ENCODE data around the gene ASTN2.

DNA sequence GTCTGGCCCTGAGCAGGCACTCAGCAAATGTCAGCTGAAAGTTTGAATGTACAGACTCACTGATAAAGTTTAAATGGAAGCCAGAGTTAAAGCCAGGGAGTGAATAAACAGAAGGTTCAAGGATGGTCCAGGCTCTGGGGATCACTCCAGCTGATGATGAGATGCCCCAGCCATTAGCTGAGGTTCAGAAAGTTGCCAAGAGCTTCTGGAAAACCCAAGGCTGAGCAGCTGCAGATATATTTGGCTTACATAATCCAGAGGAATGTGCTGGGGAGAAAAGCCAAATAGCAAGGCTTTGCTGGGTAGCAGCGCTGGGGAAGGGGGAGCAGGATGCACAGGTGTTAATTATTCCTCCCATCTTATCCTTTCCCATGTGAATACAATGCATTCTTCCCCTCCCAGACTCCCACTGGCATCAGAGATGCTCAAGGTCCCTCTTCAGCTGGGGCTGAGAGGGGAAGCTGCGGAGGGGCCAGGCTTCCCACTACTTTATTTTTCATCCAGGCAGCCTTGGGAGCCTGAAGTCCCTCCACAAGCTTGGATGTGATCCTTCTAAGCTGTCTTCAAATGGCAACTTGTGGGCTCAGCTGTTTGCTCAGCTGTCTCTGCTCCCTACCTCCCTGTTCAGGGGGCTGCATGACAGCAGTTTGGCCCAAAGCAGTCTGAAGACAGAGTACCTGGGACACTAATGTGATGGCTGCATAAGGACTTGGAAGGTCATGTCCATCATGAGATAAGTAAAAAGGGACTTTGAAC lies 386.6 kb downstream of the ASTN2 start:
- TF ChIP-seq, protein P1, sequence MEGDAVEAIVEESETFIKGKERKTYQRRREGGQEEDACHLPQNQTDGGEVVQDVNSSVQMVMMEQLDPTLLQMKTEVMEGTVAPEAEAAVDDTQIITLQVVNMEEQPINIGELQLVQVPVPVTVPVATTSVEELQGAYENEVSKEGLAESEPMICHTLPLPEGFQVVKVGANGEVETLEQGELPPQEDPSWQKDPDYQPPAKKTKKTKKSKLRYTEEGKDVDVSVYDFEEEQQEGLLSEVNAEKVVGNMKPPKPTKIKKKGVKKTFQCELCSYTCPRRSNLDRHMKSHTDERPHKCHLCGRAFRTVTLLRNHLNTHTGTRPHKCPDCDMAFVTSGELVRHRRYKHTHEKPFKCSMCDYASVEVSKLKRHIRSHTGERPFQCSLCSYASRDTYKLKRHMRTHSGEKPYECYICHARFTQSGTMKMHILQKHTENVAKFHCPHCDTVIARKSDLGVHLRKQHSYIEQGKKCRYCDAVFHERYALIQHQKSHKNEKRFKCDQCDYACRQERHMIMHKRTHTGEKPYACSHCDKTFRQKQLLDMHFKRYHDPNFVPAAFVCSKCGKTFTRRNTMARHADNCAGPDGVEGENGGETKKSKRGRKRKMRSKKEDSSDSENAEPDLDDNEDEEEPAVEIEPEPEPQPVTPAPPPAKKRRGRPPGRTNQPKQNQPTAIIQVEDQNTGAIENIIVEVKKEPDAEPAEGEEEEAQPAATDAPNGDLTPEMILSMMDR (IDR thresholded peaks at IDR 0.05; ENCODE audit: low read depth, low read length), result no peak
- TF ChIP-seq POLR2A (IDR thresholded peaks at IDR 0.05; ENCODE audit: extremely low read depth, insufficient read length) (no peak), MYC (IDR thresholded peaks at IDR 0.05; ENCODE audit: low read depth, low read length) (no peak)
- TF ChIP-seq, protein P2, sequence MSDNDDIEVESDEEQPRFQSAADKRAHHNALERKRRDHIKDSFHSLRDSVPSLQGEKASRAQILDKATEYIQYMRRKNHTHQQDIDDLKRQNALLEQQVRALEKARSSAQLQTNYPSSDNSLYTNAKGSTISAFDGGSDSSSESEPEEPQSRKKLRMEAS (IDR thresholded peaks at IDR 0.05; ENCODE audit: low read depth, low read length), result no peak
